ENCODE measurements around the gene CUX1.

DNA sequence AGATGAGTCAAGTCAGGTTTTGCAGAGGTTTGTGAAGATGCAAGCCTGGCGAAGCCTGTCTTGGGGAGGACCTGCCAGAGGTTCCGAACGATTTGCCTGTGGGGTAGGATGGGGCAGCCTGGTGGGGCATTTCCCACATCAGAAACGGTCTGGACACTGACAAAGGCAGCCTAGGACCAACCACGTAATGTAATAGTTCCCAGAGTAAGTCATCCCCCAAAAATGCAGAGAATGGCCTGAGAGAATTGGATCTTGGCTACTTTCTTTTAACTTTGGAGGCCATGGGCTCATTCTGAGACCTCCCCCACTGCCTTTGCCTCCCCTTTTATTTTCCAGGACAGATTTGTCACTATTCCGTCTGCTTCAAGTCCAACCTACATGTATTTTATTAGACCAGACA is 300.3 kb downstream of the CUX1 start:
- no peak for TF ChIP-seq CTCF (IDR thresholded peaks at IDR 0.05; ENCODE audit: low read length)
- no peak for TF ChIP-seq EZH2 (optimal IDR thresholded peaks at IDR 0.05; ENCODE audit: low read depth, low read length)

Measured in MM.1S (cell line).